ENCODE results near the gene PPID.

DNA sequence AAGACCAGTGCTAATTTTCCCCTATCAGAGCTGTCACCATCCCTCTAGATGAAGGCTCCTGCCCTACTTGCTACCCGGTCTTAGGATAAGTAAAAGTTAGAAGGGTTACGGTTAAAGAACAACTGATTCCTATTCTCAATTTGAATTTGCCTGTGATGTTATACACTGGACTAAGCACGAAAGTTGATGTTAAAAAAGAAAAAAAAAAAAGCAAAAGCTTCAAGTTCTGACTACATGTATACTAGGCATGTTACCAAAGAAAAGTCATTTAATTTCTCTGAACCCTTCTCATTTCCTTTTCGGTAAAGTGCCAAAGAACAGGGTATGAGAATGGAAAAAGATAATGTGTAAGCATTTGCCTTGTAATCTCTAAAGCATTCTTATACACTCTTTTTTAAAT, 1.4 kb upstream of the PPID start:
- TF ChIP-seq EZH2 (IDR thresholded peaks at IDR 0.05; ENCODE audit: low read depth): no peak
- TF ChIP-seq, protein P1, sequence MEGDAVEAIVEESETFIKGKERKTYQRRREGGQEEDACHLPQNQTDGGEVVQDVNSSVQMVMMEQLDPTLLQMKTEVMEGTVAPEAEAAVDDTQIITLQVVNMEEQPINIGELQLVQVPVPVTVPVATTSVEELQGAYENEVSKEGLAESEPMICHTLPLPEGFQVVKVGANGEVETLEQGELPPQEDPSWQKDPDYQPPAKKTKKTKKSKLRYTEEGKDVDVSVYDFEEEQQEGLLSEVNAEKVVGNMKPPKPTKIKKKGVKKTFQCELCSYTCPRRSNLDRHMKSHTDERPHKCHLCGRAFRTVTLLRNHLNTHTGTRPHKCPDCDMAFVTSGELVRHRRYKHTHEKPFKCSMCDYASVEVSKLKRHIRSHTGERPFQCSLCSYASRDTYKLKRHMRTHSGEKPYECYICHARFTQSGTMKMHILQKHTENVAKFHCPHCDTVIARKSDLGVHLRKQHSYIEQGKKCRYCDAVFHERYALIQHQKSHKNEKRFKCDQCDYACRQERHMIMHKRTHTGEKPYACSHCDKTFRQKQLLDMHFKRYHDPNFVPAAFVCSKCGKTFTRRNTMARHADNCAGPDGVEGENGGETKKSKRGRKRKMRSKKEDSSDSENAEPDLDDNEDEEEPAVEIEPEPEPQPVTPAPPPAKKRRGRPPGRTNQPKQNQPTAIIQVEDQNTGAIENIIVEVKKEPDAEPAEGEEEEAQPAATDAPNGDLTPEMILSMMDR (conservative IDR thresholded peaks at IDR 0.05): no peak
